ENCODE data around the gene COL6A3. TPM values are rescaled to one million over a fixed set of nuclear protein-coding genes. Genes with fewer than 3 reads are reported as not detected.

COL6A3 gene
- total and polyA plus RNA-seq, 2 donors (not counting 1 experiment from before 2014, with no cell fraction given): 316 to 1,525 TPM

- Histone ChIP-seq H3K9me3 (ENCODE audit: control insufficient read depth, insufficient read depth, low read depth, low read length) (no peaks in the 10 kb centered on the region), H3K4me3 (replicated peaks in 1 of 4; ENCODE audit: control extremely low read depth in 1 of 4, insufficient read depth in 1 of 4, low read depth in 3 of 4, low read length in 4 of 4) (no peak overlapping the region), H3K79me2 (ENCODE audit: control insufficient read depth, insufficient read depth, low read length) (peaks cover 3% of the 10 kb centered on the region), H3K4me2 (ENCODE audit: extremely low read depth, insufficient read depth, low read length) (no peak overlapping the region), H3K27ac (ENCODE audit: insufficient read depth, low read length) (no peak overlapping the region), H2AFZ (ENCODE audit: low read length) (no peak overlapping the region), H4K20me1 (ENCODE audit: control insufficient read depth, extremely low read depth, insufficient read depth, low read length) (no peaks in the 10 kb centered on the region), H3K27me3 (ENCODE audit: control insufficient read depth, insufficient read depth, low read length) (no peaks in the 10 kb centered on the region), H3K9ac (ENCODE audit: insufficient read depth, low read length) (no peak overlapping the region), H3K36me3 (ENCODE audit: control insufficient read depth, insufficient read depth, low read length) (peaks cover 65% of the 10 kb centered on the region), H3K4me1 (ENCODE audit: control insufficient read depth, extremely low read depth, insufficient read depth, low read length) (no peaks in the 10 kb centered on the region)
- DNase-seq (ENCODE audit: low read depth in 2 of 2): no peak
- TF ChIP-seq EZH2 (IDR thresholded peaks at IDR 0.05; ENCODE audit: low read length, missing control alignments): no peak
- TF ChIP-seq CTCF (conservative IDR thresholded peaks at IDR 0.05 in 1 of 2, IDR thresholded peaks at IDR 0.05 in 1 of 2; ENCODE audit: low read depth in 1 of 2, low read length in 2 of 2): no peak
These were observed 65.6 kb downstream of the COL6A3 start for GRCh38 chr2:237348281-237348865.

- Histone ChIP-seq H3K9ac (ENCODE audit: insufficient read depth, low read length) (no peak overlapping the region), H3K79me2 (ENCODE audit: control insufficient read depth, insufficient read depth, low read length) (peaks cover 2% of the 10 kb centered on the region), H3K27me3 (ENCODE audit: control insufficient read depth, insufficient read depth, low read length) (no peaks in the 10 kb centered on the region), H3K4me2 (ENCODE audit: extremely low read depth, insufficient read depth, low read length) (no peak overlapping the region), H3K27ac (ENCODE audit: insufficient read depth, low read length) (no peak overlapping the region), H3K36me3 (ENCODE audit: control insufficient read depth, insufficient read depth, low read length) (peaks cover 55% of the 10 kb centered on the region), H3K4me3 (replicated peaks in 1 of 4; ENCODE audit: control extremely low read depth in 1 of 4, insufficient read depth in 1 of 4, low read depth in 3 of 4, low read length in 4 of 4) (no peak overlapping the region), H3K9me3 (ENCODE audit: control insufficient read depth, insufficient read depth, low read depth, low read length) (no peaks in the 10 kb centered on the region), H2AFZ (ENCODE audit: low read length) (no peak overlapping the region), H3K4me1 (ENCODE audit: control insufficient read depth, extremely low read depth, insufficient read depth, low read length) (no peaks in the 10 kb centered on the region), H4K20me1 (ENCODE audit: control insufficient read depth, extremely low read depth, insufficient read depth, low read length) (no peaks in the 10 kb centered on the region)
- peak in 1 of 2 donors; percentile 47 for DNase-seq (ENCODE audit: low read depth in 2 of 2)
- TF ChIP-seq EZH2 (IDR thresholded peaks at IDR 0.05; ENCODE audit: low read length, missing control alignments) (no peak), CTCF (conservative IDR thresholded peaks at IDR 0.05 in 1 of 2, IDR thresholded peaks at IDR 0.05 in 1 of 2; ENCODE audit: low read depth in 1 of 2, low read length in 2 of 2) (no peak)
These were observed 67.9 kb downstream of the COL6A3 start for GRCh38 chr2:237345891-237346640.

DNA sequence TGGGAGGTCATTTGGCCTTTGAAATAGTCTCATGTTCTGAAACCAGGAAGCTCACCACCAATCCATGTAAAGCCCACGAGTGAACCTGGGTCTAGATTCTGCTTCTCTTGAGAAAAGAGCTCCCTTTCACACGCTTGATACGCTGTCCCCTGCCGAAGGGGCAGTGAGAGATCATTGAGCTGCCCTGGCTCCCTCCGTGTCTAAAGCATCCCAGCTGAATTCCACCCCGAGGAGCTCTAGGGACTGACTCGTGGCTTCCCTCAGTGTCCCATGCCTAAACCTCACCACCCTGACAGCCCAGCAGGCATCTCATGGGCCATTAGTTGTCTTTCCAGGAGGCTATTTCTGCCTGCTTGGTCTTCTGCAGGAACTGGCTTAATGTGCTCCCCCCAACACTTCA, 68.6 kb downstream of the COL6A3 start:
- Histone ChIP-seq H4K20me1 (ENCODE audit: control insufficient read depth, extremely low read depth, insufficient read depth, low read length) (no peaks in the 10 kb centered on the region), H3K9me3 (ENCODE audit: control insufficient read depth, insufficient read depth, low read depth, low read length) (no peaks in the 10 kb centered on the region), H2AFZ (ENCODE audit: low read length) (no peak overlapping the region), H3K27ac (ENCODE audit: insufficient read depth, low read length) (peak overlapping the region; percentile 14), H3K4me2 (ENCODE audit: extremely low read depth, insufficient read depth, low read length) (no peak overlapping the region), H3K79me2 (ENCODE audit: control insufficient read depth, insufficient read depth, low read length) (peaks cover 2% of the 10 kb centered on the region), H3K4me1 (ENCODE audit: control insufficient read depth, extremely low read depth, insufficient read depth, low read length) (no peaks in the 10 kb centered on the region), H3K9ac (ENCODE audit: insufficient read depth, low read length) (no peak overlapping the region), H3K36me3 (ENCODE audit: control insufficient read depth, insufficient read depth, low read length) (peaks cover 54% of the 10 kb centered on the region), H3K27me3 (ENCODE audit: control insufficient read depth, insufficient read depth, low read length) (no peaks in the 10 kb centered on the region), H3K4me3 (replicated peaks in 1 of 4; ENCODE audit: control extremely low read depth in 1 of 4, insufficient read depth in 1 of 4, low read depth in 3 of 4, low read length in 4 of 4) (no peak overlapping the region)
- TF ChIP-seq EZH2 (IDR thresholded peaks at IDR 0.05; ENCODE audit: low read length, missing control alignments): no peak
- no peak for TF ChIP-seq CTCF (conservative IDR thresholded peaks at IDR 0.05 in 1 of 2, IDR thresholded peaks at IDR 0.05 in 1 of 2; ENCODE audit: low read depth in 1 of 2, low read length in 2 of 2)
- no peak for DNase-seq (ENCODE audit: low read depth in 2 of 2)
